Measurements from ENCODE around the gene LMO7.
A peak's percentile ranks its signal among the peaks of the same experiment; 100 is the strongest.
"Not testable (repeated sequence)": the region's sequence is repeated elsewhere in the genome, so short reads cannot be mapped to it uniquely, and the experiment has no call there.

The LMO7 gene

GRCh38 chr13:75699062-75699461 is 62.9 kb downstream of the LMO7 start:
- DNase-seq (ENCODE audit: low read depth) = no peak

GRCh38 chr13:75699717-75700116 is 63.6 kb downstream of the LMO7 start:
- not testable (repeated sequence) for DNase-seq (ENCODE audit: low read depth)

GRCh38 chr13:75700552-75700951 is 64.4 kb downstream of the LMO7 start:
- no peak for DNase-seq (ENCODE audit: low read depth)

GRCh38 chr13:75702476-75702875 is 66.3 kb downstream of the LMO7 start:
- DNase-seq (ENCODE audit: low read depth) = no peak

- no peak for DNase-seq (ENCODE audit: low read depth)
Measured at GRCh38 chr13:75703769-75704168, 67.6 kb downstream of the LMO7 start.

GRCh38 chr13:75704194-75704926 is 68.2 kb downstream of the LMO7 start:
- DNase-seq (ENCODE audit: low read depth) = peak; percentile 74

DNA sequence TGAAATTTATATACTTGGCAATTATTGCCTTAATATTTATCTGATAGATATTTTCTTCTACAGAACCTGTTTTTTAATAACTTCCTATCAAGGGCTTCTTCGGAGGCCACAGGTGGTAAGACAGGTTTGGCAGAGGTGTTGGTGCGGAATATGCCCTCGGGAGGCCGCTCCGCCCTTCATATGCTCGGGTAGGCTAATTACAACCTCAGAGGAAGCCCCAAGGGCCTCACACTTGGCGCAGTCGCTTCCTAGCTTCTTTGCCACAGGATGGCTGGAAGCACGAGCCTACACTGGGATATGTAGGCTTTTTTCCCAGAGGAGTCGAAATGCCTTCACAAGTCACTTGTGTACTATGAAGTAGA is 68.8 kb downstream of the LMO7 start:
- no peak for DNase-seq (ENCODE audit: low read depth)

DNA sequence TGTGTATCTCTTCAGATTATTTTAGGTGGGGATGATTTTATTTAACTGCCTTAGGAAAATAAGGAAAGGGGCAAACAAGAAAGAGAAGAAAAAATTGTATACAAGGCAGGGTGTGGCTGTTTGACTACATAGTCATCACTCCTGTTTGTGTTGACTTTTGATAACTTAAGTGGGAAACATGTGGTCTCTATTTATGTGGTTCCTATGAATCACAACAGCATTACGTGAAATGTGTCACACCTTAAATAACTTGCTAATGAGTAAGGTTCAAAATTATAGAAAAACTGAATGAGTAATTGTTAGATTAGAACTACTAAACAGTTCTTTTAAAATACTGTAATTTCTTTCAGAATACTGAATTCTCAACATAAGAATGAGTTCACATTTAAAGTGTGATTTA is 69.3 kb downstream of the LMO7 start:
- peak; percentile 53 for DNase-seq (ENCODE audit: low read depth)

GRCh38 chr13:75705908-75706307 is 69.8 kb downstream of the LMO7 start:
- no peak for DNase-seq (ENCODE audit: low read depth)

GRCh38 chr13:75713852-75714251 is 77.7 kb downstream of the LMO7 start:
- DNase-seq (ENCODE audit: low read depth) = no peak

DNA sequence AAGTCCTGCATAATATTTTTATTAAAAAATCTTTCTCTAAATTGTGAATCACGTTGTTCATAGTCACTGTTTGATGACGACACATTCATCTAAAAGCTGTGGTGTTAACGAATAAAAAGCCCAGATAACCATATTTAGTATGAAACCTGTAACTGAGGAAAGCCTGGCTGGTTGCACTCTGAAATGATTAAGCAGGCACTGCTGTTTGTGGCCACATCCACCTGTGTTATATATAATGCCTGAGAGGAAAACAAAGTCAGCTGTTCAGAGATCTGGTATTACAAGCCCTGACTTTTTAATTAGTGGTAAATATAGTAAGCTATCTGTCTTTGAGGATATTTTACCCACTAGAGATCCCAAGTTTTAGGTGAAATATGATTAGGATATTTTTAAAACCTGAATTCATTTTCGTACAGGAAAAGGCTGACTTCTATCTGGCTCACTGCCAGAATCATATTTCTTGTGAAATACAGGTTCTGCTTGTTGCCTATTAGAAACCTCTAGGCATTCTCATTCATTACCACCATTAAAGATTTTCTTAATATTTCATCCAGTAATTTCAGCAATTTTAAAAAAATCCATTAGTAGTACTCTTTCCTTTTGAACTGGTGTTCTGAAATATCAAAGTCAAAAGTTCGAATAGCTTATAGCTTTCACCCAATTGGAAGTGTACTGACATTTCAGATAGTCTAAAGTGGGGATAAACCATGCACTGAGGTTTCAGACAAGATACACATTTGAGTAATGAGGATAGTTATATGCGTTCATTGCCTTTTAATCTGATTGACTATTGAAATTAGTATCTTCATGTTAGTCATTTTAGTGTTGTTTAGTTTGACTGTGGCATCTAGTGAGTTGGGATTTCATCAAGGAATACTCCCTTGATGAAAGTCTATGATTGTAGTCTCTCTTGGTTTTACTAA is 79.7 kb downstream of the LMO7 start:
- no peak for DNase-seq (ENCODE audit: low read depth)

DNA sequence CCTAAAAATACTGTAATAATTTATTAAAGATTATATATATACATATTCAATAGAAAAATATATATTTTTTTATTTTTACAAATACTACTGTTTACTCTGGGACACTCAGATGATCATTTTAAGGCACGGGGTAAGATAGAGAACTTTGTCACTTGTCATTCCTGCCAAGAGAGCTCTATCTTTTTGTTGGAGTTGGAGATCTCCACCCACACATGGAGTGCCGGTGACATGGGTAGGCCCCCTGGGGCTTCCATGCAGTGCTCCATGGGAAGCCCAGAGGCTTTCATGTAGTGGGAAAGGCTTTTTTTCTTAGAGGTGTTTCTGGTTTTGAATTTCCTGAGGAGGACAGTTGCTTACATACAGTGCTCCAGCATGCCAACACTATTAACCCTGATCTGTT is 81.4 kb downstream of the LMO7 start:
- DNase-seq (ENCODE audit: low read depth) = no peak

DNA sequence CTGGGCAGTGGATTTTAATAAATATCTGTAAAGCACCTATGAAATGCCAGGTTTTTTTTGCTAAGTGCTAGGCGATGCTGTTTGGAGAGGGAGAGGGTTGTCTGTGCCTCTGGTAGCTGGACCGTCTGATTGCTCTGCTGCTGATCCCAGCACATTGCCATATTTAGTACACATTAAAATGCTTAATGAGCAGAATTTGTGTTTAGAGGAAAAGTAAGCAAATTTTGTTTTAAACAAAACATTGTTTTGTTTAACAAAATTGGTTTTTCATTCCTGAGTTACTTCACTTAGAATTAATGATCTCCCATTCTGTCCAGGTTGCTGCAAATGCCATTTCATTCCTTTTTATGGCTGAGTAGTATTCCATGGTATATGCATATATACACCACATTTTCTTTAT is 85.2 kb downstream of the LMO7 start:
- DNase-seq (ENCODE audit: low read depth) = no peak

DNA sequence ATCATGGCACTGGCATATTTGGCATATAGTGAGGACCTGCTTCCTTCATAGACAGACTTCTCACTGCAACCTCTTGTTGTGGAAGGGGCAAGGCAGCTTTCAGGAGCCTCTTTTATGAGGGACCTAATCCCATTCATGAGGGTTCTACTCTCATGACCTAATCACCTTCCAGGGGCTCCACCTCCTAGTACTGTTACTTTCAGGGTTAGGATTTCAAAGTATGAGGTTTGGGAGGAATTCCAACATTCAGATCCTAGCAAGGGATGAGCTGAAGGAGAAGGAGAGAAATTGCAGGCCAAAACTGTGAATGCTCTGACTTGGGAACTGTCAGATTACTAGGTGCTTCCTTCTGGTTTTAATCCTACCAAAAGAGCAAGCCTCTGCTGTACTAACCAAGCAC is 87.8 kb downstream of the LMO7 start:
- DNase-seq (ENCODE audit: low read depth) = no peak

GRCh38 chr13:75724752-75725517 is 88.8 kb downstream of the LMO7 start:
- DNase-seq (ENCODE audit: low read depth) = no peak

GRCh38 chr13:75725736-75726135 is 89.6 kb downstream of the LMO7 start:
- DNase-seq (ENCODE audit: low read depth) = no peak

DNA sequence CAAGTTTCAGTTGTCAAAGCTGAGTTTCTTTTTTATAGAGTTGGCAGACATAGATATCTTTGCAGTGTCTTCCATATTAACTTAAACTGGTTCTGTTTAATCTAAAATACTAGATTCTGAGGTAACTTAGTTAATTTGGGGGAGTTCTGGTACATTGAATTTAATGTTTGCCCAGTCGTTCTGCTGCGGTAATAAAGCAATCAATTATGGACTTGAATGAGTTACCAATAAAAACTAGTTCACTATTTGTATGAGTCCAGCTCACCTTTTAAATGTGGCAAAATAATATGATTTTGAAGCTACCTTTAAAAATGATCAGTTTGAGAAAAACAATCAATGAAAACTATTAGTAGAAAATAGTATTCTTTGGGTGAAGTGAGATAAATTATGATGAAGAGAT is 90.2 kb downstream of the LMO7 start:
- no peak for DNase-seq (ENCODE audit: low read depth)

- not testable (repeated sequence) for DNase-seq (ENCODE audit: low read depth)
Measured at GRCh38 chr13:75733113-75733512, 97.0 kb downstream of the LMO7 start.

GRCh38 chr13:75736173-75736572 is 100.0 kb downstream of the LMO7 start:
- DNase-seq (ENCODE audit: low read depth) = no peak

GRCh38 chr13:75738841-75739240 is 102.7 kb downstream of the LMO7 start:
- no peak for DNase-seq (ENCODE audit: low read depth)

- DNase-seq (ENCODE audit: low read depth) = no peak
Measured at GRCh38 chr13:75739244-75739868, 103.2 kb downstream of the LMO7 start.

DNA sequence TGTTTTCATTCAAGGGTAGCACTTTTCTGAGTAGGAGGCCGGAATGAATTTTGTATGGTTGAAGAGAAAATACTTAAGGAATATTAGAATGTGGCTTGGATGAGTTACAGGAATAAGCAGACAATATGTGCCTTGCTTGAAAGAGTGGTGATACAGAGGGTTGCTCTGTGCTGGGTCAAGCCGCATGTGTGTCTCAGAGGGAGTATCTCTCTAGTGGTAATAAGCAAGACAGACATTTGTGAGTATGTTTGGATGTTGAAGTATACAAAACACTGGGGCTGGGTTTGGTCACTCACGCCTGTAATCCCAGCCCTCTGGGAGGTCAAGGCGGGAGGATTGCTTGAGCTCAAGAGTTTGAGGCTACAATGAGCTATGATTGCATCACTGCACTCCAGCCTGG is 103.9 kb downstream of the LMO7 start:
- no peak for DNase-seq (ENCODE audit: low read depth)
